Keratinocyte (primary cell): ENCODE results near the gene ARMH3. TPM values are rescaled to one million over a fixed set of nuclear protein-coding genes. Genes with fewer than 3 reads are reported as not detected.

Source experiments
- DNase-seq: peaks from one replicate; pipeline ENCODE4 v3.0.0-alpha.2; 2011; ENCODE audit warnings: low read depth, missing footprints, low spot score
- FAIRE-seq: peaks from 2 replicates; lab custom pipeline; 2011; peaks lifted over from hg19 to GRCh38; lab: Jason Lieb, UNC
- H2AFZ ChIP-seq: 2 replicates; pipeline ENCODE4 v1.6.0; 2012; ENCODE audit warnings: low read length, control low read depth, inconsistent platforms; ENCODE audit not compliant: control insufficient read depth
- H3K27ac ChIP-seq: 2 replicates; pipeline ENCODE4 v1.5.1; 2011; ENCODE audit warnings: low read length; ENCODE audit not compliant: control insufficient read depth, insufficient read depth
- H3K27me3 ChIP-seq: 3 replicates; pipeline ENCODE4 v1.6.0; 2011; ENCODE audit warnings: low read length; ENCODE audit not compliant: control insufficient read depth, insufficient read depth; ENCODE audit errors: extremely low read depth
- H3K36me3 ChIP-seq, 2 experiments: 2 replicates in 1 of 2; 3 replicates in 1 of 2; pipeline ENCODE4 v1.5.1; 2011; ENCODE audit warnings: low read length in 2 of 2, mild to moderate bottlenecking in 1 of 2; ENCODE audit not compliant: control insufficient read depth in 2 of 2, insufficient read depth in 2 of 2; ENCODE audit errors: extremely low read depth in 1 of 2
- H3K4me1 ChIP-seq: 3 replicates; pipeline ENCODE4 v1.5.1; 2011; ENCODE audit warnings: low read length; ENCODE audit not compliant: control insufficient read depth, insufficient read depth; ENCODE audit errors: extremely low read depth
- H3K4me2 ChIP-seq: 3 replicates; pipeline ENCODE4 v1.6.0; 2011; ENCODE audit warnings: low read depth, low read length; ENCODE audit not compliant: control insufficient read depth, insufficient read depth; ENCODE audit errors: extremely low read depth
- H3K4me3 ChIP-seq, 3 experiments: fragments of 200-600 bp in 1 of 3; sonication (generic) in 1 of 3; 2 replicates in 2 of 3; 3 replicates in 1 of 3; pipeline ENCODE4 v1.5.1; 2011 to 2016; ENCODE audit warnings: low read length in 3 of 3, mild to moderate bottlenecking in 3 of 3, control low read depth in 2 of 3, inconsistent platforms in 1 of 3, low read depth in 1 of 3, mixed read lengths in 1 of 3, mixed run types in 1 of 3, moderate library complexity in 1 of 3; ENCODE audit not compliant: control insufficient read depth in 2 of 3, insufficient read depth in 2 of 3; ENCODE audit errors: extremely low read depth in 1 of 3
- H3K79me2 ChIP-seq: 2 replicates; pipeline ENCODE4 v1.6.0; 2012; ENCODE audit warnings: low read length; ENCODE audit not compliant: control insufficient read depth, insufficient read depth
- H3K9ac ChIP-seq: 3 replicates; pipeline ENCODE4 v1.6.0; 2011; ENCODE audit warnings: low read length; ENCODE audit not compliant: control insufficient read depth, insufficient read depth; ENCODE audit errors: extremely low read depth
- H3K9me1 ChIP-seq: 3 replicates; pipeline ENCODE4 v1.6.0; 2011; ENCODE audit warnings: low read length; ENCODE audit not compliant: control insufficient read depth, insufficient read depth; ENCODE audit errors: extremely low read depth
- H3K9me3 ChIP-seq: 2 replicates; pipeline ENCODE4 v1.5.1; 2012; ENCODE audit warnings: low read depth, low read length; ENCODE audit not compliant: control insufficient read depth
- H4K20me1 ChIP-seq: 3 replicates; pipeline ENCODE4 v1.6.0; 2011; ENCODE audit warnings: low read length; ENCODE audit not compliant: control insufficient read depth, insufficient read depth; ENCODE audit errors: extremely low read depth
- EZH2 ChIP-seq: IDR thresholded peaks from one replicate; pipeline ENCODE4 v1.6.1; 2012; ENCODE audit warnings: inconsistent platforms, mild to moderate bottlenecking, low read length, moderate library complexity
- dilution Hi-C: fragments of 300-500 bp; cut with MboI; formaldehyde crosslinking; loops from one replicate; pipeline ENCODE4 v1.7.0; 2020; ENCODE audit warnings: low sequenced_read_pairs; ENCODE audit not compliant: extremely low pct_ligation_motif_present
- polyA plus RNA-seq, 5 experiments: library from polyadenylated mRNA; depleted of rRNA in 3 of 5; stranded (reverse) in 3 of 5; stranded (forward) in 1 of 5; unstranded in 1 of 5; fragments of >200 nt; gene quantifications; 1 replicate in 1 of 5; 2 replicates in 3 of 5; 3 replicates in 1 of 5; pipeline versions ENCODE4 v1.2.1 to v1.2.3, GENCODE V29; 2011 to 2012; ENCODE audit warnings: missing spikeins in 2 of 5, low read depth in 1 of 5, low replicate concordance in 1 of 5
- TF ChIP-seq, protein P1 (sequence below), 3 experiments: IDR thresholded peaks in 1 of 3; conservative IDR thresholded peaks in 1 of 3; optimal IDR thresholded peaks in 1 of 3; 2 replicates in 2 of 3; 3 replicates in 1 of 3; pipeline versions ENCODE3 to v1.5.1; 2011; ENCODE audit warnings: low read length in 3 of 3, mild to moderate bottlenecking in 3 of 3, moderate library complexity in 2 of 3, control low read depth in 1 of 3, inconsistent platforms in 1 of 3; ENCODE audit not compliant: insufficient read depth in 2 of 3; ENCODE audit errors: extremely low read depth in 1 of 3

The ARMH3 gene
- polyA plus RNA-seq, 1 donor (not counting 4 experiments of a cell fraction or from before 2014, with no cell fraction given) = 25.3 TPM

DNA sequence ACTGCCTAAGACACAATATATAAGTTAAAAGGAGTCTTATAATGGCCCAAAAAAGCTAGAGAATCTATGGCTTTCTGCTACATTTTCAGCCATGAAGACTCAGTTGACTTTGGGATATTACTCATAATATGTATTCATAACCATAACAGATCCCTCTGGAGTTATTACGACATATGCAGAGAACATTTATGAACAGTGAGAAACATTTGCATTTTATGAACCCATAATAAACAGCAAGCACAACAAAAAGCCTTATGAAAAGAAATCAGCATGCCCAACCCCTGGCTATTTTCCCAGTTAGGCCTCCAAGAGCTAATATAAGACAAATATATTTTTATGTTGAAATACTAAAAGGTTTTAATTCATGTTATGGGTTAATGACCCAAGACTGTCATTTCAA lies 52.4 kb downstream of the ARMH3 start:
- DNase-seq (no peak), FAIRE-seq (no peak)
- Histone ChIP-seq H3K27me3 (no peaks in the 10 kb centered on the region), H3K4me1 (no peaks in the 10 kb centered on the region), H3K9me3 (no peaks in the 10 kb centered on the region), H3K79me2 (no peaks in the 10 kb centered on the region), H3K36me3 (peaks cover 0 to 10% of the 10 kb centered on the region in 2 experiments), H3K4me2 (no peak overlapping the region), H4K20me1 (no peaks in the 10 kb centered on the region), H2AFZ (no peak overlapping the region), H3K9ac (no peak overlapping the region), H3K27ac (no peak overlapping the region), H3K4me3 (no peak overlapping the region), H3K9me1 (no peaks in the 10 kb centered on the region)
- dilution Hi-C loops = no loop called here
- no peak for TF ChIP-seq EZH2
- TF ChIP-seq, protein P1, sequence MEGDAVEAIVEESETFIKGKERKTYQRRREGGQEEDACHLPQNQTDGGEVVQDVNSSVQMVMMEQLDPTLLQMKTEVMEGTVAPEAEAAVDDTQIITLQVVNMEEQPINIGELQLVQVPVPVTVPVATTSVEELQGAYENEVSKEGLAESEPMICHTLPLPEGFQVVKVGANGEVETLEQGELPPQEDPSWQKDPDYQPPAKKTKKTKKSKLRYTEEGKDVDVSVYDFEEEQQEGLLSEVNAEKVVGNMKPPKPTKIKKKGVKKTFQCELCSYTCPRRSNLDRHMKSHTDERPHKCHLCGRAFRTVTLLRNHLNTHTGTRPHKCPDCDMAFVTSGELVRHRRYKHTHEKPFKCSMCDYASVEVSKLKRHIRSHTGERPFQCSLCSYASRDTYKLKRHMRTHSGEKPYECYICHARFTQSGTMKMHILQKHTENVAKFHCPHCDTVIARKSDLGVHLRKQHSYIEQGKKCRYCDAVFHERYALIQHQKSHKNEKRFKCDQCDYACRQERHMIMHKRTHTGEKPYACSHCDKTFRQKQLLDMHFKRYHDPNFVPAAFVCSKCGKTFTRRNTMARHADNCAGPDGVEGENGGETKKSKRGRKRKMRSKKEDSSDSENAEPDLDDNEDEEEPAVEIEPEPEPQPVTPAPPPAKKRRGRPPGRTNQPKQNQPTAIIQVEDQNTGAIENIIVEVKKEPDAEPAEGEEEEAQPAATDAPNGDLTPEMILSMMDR (optimal IDR thresholded peaks at IDR 0.05 in 1 of 3, IDR thresholded peaks at IDR 0.05 in 1 of 3, conservative IDR thresholded peaks at IDR 0.05 in 1 of 3; ENCODE audit: extremely low read depth in 1 of 3, insufficient read depth in 2 of 3, low read length in 3 of 3) = no peak

DNA sequence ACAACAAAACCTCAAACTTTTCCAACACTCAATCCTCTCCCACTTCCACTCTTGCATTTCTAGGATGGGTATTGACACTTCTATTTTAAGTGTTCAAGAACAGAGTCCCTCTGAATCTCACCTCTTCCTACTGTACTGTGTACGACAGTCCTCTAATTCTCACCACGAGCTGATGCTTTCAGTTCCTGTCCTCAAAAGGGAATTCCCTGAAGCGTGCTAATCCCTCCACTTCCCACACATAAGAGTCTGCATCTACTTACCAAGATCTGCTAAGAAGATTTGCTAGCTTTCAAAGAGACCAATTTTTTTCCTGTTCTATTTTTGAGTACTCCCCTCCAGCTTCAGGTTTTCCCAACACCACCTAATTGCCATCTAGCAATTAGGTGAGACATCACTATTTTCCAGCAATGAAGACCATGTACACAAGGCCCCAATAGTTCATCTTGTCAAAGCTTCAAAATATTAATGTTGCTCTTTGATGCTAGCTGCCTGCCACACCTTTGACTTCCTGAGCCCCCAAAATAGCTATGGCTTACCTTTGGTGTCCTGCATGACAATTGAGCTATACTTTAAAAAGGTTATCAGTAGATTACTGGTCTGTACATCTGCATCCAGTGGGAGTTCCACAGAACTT lies 54.4 kb downstream of the ARMH3 start:
- Histone ChIP-seq H3K4me1 (no peaks in the 10 kb centered on the region), H3K4me2 (no peak overlapping the region), H3K27ac (no peak overlapping the region), H2AFZ (no peak overlapping the region), H3K9me1 (no peaks in the 10 kb centered on the region), H4K20me1 (no peaks in the 10 kb centered on the region), H3K27me3 (no peaks in the 10 kb centered on the region), H3K9me3 (no peaks in the 10 kb centered on the region), H3K4me3 (no peak overlapping the region), H3K9ac (no peak overlapping the region), H3K36me3 (peaks cover 0 to 10% of the 10 kb centered on the region in 2 experiments), H3K79me2 (no peaks in the 10 kb centered on the region)
- TF ChIP-seq, protein P1 (optimal IDR thresholded peaks at IDR 0.05 in 1 of 3, IDR thresholded peaks at IDR 0.05 in 1 of 3, conservative IDR thresholded peaks at IDR 0.05 in 1 of 3; ENCODE audit: extremely low read depth in 1 of 3, insufficient read depth in 2 of 3, low read length in 3 of 3) = no peak
- TF ChIP-seq EZH2 = no peak
- dilution Hi-C loops = no loop called here
- no peak for FAIRE-seq
- DNase-seq = no peak
